ENCODE results near the gene C1orf94.

The C1orf94 gene

GRCh38 chr1:34176830-34177603 lies at the start of gene C1orf94:
TSS of gene C1orf94 (plus strand) at chr1:34176907. CDS start at chr1:34177790, 883 bp downstream.
- DNase-seq (ENCODE audit: low read depth in 2 of 2), result no peak

- DNase-seq (ENCODE audit: low read depth in 2 of 2), result no peak
Measured at GRCh38 chr1:34127006-34128000, 49.4 kb upstream of the C1orf94 start.

GRCh38 chr1:34128186-34128889 lies 48.4 kb upstream of the C1orf94 start:
- DNase-seq (ENCODE audit: low read depth in 2 of 2), result no peak

GRCh38 chr1:34129630-34130029 lies 47.1 kb upstream of the C1orf94 start:
- no peak for DNase-seq (ENCODE audit: low read depth in 2 of 2)

GRCh38 chr1:34130306-34130705 lies 46.4 kb upstream of the C1orf94 start:
- no peak for DNase-seq (ENCODE audit: low read depth in 2 of 2)

GRCh38 chr1:34131396-34132160 lies 45.1 kb upstream of the C1orf94 start:
- DNase-seq (ENCODE audit: low read depth in 2 of 2), result no peak

GRCh38 chr1:34132161-34132420 lies 44.6 kb upstream of the C1orf94 start:
- no peak for DNase-seq (ENCODE audit: low read depth in 2 of 2)

- no peak for DNase-seq (ENCODE audit: low read depth in 2 of 2)
Measured at GRCh38 chr1:34137411-34137810, 39.3 kb upstream of the C1orf94 start.

GRCh38 chr1:34140011-34140676 lies 36.6 kb upstream of the C1orf94 start:
- no peak for DNase-seq (ENCODE audit: low read depth in 2 of 2)

GRCh38 chr1:34143975-34144374 lies 32.7 kb upstream of the C1orf94 start:
- no peak for DNase-seq (ENCODE audit: low read depth in 2 of 2)

- no peak for DNase-seq (ENCODE audit: low read depth in 2 of 2)
Measured at GRCh38 chr1:34144766-34145165, 31.9 kb upstream of the C1orf94 start.

- DNase-seq (ENCODE audit: low read depth in 2 of 2), result no peak
Measured at GRCh38 chr1:34147301-34147700, 29.4 kb upstream of the C1orf94 start.

GRCh38 chr1:34149501-34149900 lies 27.2 kb upstream of the C1orf94 start:
- DNase-seq (ENCODE audit: low read depth in 2 of 2), result no peak

GRCh38 chr1:34153246-34153645 lies 23.5 kb upstream of the C1orf94 start:
- no peak for DNase-seq (ENCODE audit: low read depth in 2 of 2)

- no peak for DNase-seq (ENCODE audit: low read depth in 2 of 2)
Measured at GRCh38 chr1:34155860-34156259, 20.8 kb upstream of the C1orf94 start.

- no peak for DNase-seq (ENCODE audit: low read depth in 2 of 2)
Measured at GRCh38 chr1:34156739-34157138, 20.0 kb upstream of the C1orf94 start.

- no peak for DNase-seq (ENCODE audit: low read depth in 2 of 2)
Measured at GRCh38 chr1:34162852-34163766, 13.6 kb upstream of the C1orf94 start.

- no peak for DNase-seq (ENCODE audit: low read depth in 2 of 2)
Measured at GRCh38 chr1:34163792-34164731, 12.6 kb upstream of the C1orf94 start.
